GM19438 (cell line): ENCODE results near the gene USP37.

Experiments used
- ATAC-seq: cut with Tn5 transposase; IDR thresholded peaks from one replicate; pipeline ENCODE4 v1.9.1; 2021; ENCODE audit warnings: low read depth; ENCODE audit not compliant: unreplicated experiment

Gene USP37

DNA sequence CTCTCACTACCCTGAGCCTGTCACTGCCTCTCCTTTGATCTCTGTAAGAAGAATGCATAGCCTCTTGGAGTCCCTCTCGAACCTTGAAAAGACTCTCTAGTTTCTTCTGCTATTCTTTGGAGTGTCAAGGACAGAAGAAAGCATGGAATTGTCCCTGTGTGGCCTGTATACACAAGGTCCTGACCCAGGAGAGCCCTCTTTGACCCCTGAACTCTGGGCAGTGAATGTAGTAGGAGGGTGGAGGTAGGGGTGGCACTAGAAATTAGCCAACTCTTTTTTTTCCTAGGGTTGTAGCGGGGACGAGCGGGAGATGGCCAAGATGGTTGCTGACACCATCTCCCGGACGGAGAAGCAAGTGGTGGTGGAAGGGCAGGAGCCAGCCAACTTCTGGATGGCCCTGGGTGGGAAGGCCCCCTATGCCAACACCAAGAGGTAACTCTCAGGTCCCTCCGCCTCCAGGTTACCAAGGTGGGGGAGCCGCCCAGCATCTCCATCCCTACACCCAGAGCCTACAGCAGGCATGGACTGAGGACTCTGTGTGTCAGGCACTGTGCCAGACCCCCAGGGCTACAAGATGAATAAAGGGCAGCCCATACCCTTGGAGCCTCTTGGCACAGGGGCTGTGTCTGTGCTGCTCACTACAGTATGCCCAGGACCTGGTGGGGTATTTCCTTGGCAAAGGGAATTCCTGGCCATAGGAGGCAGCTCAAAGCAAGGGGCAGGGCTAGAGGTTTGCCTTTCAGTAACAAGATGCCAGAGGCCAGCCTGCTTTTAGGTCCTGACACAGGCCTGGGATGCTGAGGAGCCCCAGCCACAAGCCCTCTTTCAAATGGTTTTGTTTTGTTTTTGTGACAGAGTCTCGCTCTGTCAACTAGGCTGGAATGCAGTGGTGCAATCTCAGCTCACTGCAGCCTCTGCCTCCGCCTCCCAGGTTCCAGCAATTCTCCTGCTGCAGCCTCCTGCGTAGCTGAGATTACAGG lies 132.9 kb downstream of the USP37 start:
- no peak for ATAC-seq

DNA sequence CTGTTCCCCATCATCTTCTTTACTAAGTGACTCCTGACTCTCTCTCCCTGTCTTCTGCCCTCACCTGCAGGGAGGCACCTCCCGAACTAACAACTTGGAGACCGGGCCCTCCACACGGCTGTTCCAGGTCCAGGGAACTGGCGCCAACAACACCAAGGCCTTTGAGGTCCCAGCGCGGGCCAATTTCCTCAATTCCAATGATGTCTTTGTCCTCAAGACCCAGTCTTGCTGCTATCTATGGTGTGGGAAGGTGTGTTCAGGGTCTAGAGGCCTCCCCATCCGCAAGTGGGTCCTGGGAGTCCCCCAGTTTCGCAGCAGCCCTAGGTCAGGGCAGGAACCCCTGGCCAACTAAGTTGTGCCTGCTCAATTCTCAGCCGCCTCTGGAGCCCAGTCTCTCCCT lies 133.7 kb downstream of the USP37 start:
- ATAC-seq = no peak

DNA sequence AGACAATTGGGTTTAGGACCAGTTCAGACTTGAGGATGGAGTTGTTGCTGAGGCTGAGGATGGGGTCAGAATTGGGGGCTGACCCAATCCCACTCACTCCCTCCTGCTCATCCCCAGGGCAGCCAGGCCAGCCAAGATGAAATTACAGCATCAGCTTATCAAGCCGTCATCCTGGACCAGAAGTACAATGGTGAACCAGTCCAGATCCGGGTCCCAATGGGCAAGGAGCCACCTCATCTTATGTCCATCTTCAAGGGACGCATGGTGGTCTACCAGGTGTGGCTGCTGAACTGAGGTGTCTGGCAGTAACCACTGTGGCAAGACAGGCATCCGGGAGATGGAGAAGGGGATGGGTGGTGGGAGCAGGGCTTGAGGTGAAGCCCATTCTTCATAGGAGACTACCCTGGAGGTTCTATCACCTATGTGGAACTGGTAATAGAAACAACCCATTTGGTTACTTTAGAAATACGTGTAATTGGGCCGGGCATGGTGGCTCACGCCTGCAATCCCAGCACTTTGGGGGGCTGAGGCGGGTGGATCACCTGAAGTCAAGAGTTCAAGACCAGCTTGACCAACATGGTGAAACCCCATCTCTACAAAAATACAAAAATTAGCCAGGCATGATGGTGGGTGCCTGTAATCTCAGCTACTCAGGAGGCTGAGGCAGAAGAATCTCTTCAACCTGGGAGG lies 135.3 kb downstream of the USP37 start:
- ATAC-seq = no peak

DNA sequence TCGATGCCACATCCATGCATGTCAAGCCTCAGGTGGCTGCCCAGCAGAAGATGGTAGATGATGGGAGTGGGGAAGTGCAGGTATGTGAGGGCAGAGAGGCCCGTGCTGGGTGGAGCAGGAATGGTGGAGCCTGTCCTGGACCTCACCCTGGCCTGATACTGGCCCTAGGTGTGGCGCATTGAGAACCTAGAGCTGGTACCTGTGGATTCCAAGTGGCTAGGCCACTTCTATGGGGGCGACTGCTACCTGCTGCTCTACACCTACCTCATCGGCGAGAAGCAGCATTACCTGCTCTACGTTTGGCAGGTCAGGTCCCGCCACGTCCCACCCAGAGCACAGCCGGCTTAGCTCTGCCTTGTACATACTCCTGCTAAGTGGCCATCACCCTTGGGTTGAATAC lies 136.3 kb downstream of the USP37 start:
- no peak for ATAC-seq

DNA sequence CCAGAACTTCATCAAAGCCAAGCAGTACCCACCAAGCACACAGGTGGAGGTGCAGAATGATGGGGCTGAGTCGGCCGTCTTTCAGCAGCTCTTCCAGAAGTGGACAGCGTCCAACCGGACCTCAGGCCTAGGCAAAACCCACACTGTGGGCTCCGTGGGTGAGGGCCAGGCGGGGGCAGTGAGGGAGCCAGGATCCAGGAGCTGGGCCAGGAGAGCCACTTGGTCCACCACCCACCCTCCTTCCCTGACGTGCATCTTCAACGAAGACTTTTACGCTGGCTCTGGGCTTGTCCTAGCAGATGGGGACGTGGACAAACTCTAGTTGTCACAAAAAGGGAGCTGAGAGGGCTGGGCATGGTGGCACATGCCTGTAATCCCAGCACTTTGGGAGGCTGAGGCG lies 137.4 kb downstream of the USP37 start:
- no peak for ATAC-seq

DNA sequence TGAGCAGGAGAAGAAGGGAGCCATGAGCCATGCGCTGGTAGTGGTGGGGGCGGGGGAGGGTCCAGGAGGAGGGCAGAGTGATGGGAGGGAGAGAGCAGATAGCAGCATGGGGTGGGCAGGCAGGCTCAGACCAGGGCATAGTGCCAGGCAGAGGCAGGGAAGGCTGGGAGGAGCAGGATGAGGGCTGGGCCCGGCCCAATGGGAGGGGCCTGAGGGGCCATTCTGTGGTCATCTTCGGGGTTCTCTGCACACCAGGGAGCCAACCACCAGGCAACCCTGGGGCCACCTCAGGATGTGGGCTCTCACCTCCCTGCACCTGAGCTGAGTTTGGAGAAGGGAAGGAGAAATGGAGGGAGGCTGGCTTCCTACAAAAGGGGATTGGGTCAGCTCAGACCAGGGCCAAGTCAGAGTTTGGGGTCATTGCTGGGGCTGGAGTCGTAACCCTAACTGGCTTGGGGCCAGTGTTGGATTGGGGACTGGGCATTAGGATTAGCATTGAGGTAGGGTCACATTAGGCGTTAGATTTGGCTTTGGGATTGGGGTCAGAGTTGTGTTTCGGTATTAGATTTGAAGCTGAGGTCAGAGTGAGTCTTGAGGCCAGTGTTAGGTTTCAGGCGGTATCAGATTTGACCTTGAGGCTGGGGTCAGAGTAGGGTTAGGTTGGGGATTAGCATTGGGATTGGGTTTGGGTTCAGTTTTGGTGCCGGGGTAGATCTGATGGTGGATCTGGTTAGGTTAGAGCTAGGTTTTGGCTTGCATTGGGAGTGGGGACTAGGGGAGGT lies 138.0 kb downstream of the USP37 start:
- no peak for ATAC-seq

DNA sequence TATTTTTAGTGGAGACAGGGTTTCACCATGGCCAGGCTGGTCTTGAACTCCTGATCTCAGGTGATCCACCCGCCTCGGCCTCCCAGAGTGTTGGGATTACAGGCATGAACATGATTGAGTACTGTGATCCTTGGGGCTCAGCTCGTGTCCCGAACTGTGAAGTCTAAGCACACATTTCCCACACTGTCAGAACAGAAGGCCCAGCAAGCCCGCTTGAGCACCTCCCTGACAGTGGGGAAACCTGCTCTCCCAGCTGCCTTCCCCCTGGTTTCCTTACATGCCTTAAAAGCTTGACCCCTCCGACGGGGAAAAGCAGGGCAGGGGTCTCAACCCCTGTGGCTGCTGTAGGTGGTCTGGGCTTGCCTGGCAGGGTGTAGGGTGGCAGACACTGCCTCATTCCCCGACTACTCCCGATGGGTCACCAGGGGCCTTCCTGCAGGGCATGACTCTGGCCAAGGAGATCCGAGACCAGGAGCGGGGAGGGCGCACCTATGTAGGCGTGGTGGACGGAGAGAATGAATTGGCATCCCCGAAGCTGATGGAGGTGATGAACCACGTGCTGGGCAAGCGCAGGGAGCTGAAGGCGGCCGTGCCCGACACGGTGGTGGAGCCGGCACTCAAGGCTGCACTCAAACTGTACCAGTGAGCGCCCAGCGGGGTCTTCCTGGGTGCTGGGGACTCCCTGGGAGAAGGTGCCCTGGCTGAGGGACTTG lies 139.1 kb downstream of the USP37 start:
- ATAC-seq = no peak

DNA sequence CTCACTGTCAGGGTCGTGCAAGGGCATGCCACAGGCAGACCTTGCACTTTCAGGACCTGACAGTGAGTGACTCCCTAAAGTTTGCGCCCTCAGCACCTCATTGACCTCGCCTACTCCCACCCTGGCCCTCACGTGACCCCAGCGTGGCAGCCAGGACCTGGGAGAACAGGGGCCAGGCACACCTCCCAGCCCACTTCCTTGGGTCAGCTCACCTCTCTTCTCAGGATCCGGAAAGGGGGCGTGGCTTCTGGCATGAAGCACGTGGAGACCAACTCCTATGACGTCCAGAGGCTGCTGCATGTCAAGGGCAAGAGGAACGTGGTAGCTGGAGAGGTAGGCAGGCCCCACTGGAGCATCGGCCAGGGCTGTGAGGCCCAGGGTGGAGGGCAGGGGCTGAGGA lies 140.4 kb downstream of the USP37 start:
- ATAC-seq = no peak

DNA sequence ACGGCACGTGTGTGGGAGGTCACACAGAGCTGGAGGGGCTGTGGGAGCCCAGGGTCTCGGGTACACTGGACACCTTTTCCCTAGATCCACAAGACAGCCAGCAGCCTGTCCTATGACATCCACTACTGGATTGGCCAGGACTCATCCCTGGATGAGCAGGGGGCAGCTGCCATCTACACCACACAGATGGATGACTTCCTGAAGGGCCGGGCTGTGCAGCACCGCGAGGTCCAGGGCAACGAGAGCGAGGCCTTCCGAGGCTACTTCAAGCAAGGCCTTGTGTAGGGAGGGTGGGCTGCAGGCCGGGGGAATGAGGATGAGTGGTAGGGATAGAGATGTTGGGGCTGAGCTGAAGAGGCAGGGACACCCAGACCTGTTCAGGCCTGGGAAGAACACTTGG lies 142.6 kb downstream of the USP37 start:
- ATAC-seq = no peak

DNA sequence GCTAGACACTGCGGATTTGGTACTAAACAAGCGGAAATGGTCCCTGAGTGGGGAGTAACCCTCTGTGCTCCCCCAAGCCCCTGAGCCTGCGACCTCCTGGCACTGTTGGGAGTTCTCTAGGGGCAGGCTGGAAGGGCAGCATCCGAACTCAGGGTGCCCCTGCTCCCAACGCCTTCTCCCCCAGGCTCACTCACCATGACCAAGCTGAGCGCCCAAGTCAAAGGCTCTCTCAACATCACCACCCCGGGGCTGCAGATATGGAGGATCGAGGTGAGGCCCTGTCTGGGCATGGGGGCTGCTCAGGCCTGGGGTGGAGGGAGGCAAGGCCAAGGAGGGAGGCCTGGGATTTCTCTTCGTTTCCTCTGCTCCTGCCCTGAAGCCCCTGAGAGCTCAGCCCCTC lies 144.6 kb downstream of the USP37 start:
- ATAC-seq = no peak

DNA sequence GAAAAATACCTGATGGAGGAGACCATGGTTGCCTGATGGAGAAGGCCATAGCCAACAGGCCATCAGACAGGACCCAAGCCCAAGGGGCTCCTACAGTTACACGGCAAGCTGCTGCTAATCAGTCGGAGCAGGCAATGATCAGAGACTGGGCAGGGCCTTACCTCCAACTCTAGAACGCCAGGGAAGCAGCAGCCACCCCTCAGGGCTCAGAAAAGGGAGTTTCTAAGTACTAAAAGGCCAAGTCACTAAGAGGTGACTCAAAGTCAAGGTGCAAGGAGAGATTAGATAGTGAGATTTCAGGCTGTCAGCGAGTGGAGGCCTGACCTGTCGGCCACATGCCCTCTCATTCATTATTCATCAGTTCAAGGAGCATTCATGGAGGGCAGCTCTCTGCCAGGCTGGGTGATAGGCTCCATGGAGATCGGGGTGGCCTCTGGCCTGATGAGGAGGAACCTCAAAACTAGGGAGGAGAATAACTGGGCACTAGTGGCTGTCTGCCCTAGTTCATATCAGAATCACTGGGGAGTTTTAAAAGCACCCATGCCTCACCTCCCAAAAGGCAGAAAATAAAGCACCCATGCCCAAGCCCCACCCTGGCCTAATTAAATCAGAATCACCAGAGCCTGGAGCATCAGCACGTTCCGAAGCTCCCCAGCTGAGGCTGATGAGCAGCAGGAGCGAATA lies 145.6 kb downstream of the USP37 start:
- no peak for ATAC-seq

DNA sequence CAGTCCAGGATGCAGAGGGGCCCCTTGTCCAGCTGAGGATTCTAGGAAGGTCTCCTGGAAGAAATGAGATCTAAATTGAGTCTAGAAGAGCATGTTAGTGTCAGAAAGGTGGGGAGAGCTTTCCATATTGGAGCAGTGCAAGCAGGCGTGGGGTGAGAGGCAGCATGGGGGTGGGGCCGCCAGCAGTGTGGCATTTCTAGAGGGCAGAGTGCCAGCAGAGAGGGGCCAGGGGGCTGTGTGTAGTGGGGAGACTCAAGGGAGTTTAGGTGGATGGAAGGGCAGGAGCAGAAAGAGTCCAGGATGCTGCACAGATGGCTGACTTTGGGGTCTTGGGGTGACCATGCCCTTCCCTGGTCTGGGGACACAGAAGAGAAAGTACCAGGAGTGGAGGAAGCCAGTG lies 147.1 kb downstream of the USP37 start:
- no peak for ATAC-seq

DNA sequence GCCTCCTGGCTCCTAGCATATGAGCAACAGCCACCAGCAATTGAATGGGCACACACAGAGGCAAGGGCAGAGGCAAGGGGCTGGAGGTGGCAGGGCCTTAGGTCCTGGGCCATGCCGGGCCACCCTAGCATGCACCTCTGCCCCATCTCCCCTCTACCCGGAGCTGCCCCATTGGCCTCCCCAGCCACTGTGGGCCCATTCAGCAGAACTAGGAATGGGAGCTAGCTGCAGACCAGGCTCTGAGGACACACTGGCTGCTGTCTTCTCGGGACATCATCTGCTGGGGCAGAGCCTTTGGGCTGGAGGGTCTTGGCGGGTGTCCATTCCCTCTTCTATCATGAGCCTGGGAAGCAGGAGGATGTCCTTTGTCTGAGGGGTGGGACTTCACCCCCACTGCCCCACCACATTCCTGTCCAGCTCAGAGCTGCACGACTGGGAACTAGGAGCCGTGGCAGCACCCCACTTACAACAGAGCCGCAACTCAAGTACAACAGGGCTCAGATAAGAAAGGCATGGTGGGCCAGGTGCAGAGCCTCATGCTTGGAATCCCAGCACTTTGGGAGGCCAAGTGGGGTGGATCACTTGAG lies 148.4 kb downstream of the USP37 start:
- no peak for ATAC-seq

DNA sequence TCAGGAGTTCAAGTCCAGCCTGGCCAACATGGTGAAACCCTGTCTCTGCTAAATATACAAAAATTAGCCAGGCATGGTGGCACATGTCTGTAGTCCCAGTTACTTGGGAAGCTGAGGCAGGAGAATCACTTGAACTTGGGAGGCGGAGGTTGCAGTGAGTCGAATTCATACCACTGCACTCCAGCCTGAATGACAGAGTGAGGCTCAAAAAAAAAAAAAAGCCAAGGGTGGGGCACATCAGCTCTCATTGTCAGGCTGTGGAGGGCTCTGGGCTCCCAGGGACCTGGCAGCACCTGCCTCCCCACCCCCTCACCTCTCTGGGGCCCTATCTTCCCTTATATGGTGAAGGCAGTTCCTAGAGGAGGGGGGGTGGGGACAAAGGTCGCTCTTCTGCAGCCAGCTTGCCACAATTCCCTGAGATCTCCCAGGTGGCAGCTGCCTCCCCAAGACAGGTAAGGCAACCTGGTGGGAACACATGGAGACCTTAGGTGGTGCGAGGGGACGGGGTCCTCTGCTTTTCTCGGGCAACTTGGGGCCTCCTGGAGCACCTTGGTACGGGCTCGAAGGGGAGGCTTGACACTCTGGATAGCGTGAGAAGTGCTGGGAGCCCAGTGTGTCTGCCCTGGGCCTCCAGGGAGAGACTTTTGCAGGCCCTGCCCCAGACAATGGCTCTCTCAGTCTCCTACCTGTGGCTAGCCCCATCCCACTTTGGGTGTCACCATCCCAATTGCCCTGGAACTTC lies 149.3 kb downstream of the USP37 start, which contains the start of gene VIL1:
VIL1 (plus strand) TSS at position 407 of the 742 bp plus-strand sequence. CDS start 4,656 bp downstream, outside the sequence.
- ATAC-seq = no peak

DNA sequence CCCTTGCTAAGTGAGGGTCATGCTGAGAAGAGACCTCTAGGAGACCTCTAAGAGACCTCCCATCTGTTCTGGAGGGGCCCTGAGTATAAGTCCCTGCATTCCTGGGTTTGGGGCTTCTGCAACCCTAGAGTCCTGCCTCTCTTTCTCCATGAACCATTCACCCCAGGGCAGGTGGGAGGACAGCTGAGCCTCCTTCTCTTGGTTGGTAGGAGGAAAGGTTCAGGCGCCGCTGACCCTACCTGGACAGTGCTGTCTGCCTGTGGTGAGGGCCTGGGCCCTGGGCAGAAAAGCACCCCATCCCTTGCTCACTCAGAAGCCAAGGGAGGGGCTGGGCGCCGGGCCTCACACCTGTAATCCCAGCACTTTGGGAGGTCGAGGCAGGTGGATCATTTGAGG lies 149.8 kb downstream of the USP37 start:
- ATAC-seq = no peak

DNA sequence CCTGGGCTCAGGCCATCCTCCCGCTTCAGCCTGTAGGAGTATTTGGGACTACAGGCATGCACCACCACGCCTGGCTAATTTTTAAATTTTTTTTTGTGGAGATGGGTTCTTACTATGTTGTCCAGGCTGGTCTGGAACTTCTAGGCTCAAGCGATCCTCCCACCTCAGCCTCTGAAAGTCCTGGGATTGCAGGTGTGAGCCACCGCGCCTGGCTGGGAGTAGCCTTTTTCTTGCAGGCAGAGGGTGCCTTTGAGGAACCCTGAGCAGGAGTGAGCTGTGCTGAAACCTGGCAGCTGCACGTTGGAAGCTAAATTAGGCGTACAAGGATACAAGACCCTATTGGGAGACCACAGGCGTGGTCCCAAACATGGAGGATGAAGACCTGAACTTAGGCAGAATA lies 160.4 kb downstream of the USP37 start:
- ATAC-seq = no peak

DNA sequence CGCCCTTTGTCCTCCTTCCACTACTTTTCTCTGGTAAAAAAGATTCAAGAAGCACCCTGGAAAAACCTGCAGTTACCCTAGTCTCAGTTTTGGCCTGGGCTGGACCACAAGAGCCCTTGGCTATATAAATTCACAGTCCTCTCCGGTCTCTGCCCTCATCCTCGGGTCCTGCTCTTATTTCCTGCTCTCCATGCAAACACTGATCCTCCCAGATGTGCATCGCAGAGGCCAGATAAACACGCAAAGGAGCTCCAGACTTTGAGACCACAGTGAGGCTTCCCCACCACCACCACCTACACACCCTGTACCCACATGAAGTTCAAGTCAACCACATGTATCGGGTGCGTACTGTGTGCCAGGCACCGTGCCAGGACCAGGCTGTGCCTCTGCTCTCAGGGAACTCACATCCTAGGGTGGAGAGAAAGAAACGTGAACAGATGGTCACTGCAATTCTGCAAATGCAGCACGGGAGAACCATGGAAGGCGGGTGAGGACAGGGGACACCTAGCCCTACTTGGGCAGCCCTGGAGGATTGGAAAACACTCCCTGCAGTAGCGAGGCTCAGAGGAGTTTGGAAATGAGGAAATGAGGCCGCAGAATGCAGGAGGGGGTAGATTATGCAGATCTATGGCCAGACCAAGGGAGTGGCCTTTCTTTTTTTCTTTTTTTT lies 161.1 kb downstream of the USP37 start:
- ATAC-seq = peak; percentile 17
